Ectodermal cell (in vitro differentiated cells): Measurements from ENCODE around the gene GFPT2.

Experiments
- H3K27ac ChIP-seq: 2 replicates; pipeline ENCODE4 v1.7.0; 2013; ENCODE audit warnings: mild to moderate bottlenecking, low read depth, low read length; ENCODE audit not compliant: insufficient read depth, poor library complexity, severe bottlenecking
- H3K27me3 ChIP-seq: 2 replicates; pipeline ENCODE4 v1.7.0; 2013; ENCODE audit warnings: mild to moderate bottlenecking, low read length; ENCODE audit not compliant: insufficient read depth, control insufficient read depth, poor library complexity, severe bottlenecking
- H3K36me3 ChIP-seq: one replicate; pipeline ENCODE4 v1.7.0; 2013; ENCODE audit warnings: low read length; ENCODE audit not compliant: control insufficient read depth, insufficient read depth
- H3K4me1 ChIP-seq: one replicate; pipeline ENCODE4 v1.7.0; 2013; ENCODE audit warnings: low read length; ENCODE audit not compliant: control insufficient read depth, insufficient read depth
- H3K4me3 ChIP-seq: 2 replicates; pipeline ENCODE4 v1.7.0; 2013; ENCODE audit warnings: low read depth, low read length, control low read depth; ENCODE audit not compliant: insufficient read depth
- H3K9me3 ChIP-seq: 2 replicates; pipeline ENCODE4 v1.7.0; 2013; ENCODE audit warnings: mild to moderate bottlenecking, low read length, moderate library complexity; ENCODE audit not compliant: control insufficient read depth
- WGBS, 2 experiments: methylation state at CpG; one replicate each; pipeline ENCODE4 v1.1.7; 2013; ENCODE audit warnings: missing lambda C conversion rate in 2 of 2; 5-methylcytosine and 5-hydroxymethylcytosine counted together

GFPT2 gene

GRCh38 chr5:180284149-180284548 is 69.0 kb downstream of the GFPT2 start:
- Histone ChIP-seq H3K36me3 (peaks cover 3% of the 10 kb centered on the region), H3K4me1 (no peaks in the 10 kb centered on the region), H3K27me3 (no peaks in the 10 kb centered on the region), H3K9me3 (no peaks in the 10 kb centered on the region), H3K27ac (no peak overlapping the region), H3K4me3 (no peak overlapping the region)
- 82% methylated on average over 10 of the region's 10 CpGs for WGBS, 2 experiments

- Histone ChIP-seq H3K4me3 (no peak overlapping the region), H3K9me3 (no peaks in the 10 kb centered on the region), H3K27ac (no peak overlapping the region), H3K36me3 (peaks cover 5% of the 10 kb centered on the region), H3K4me1 (no peaks in the 10 kb centered on the region), H3K27me3 (no peaks in the 10 kb centered on the region)
- 93 to 96% methylated on average over 10 of the region's 10 CpGs for WGBS, 2 experiments
Observed at GRCh38 chr5:180283026-180283615, 70.0 kb downstream of the GFPT2 start.

GRCh38 chr5:180282281-180282680 is 70.9 kb downstream of the GFPT2 start:
- Histone ChIP-seq H3K4me3 (no peak overlapping the region), H3K36me3 (peaks cover 8% of the 10 kb centered on the region), H3K4me1 (no peaks in the 10 kb centered on the region), H3K27ac (no peak overlapping the region), H3K9me3 (no peaks in the 10 kb centered on the region), H3K27me3 (no peaks in the 10 kb centered on the region)
- 96 to 97% methylated on average over 9 of the region's 9 CpGs for WGBS, 2 experiments

GRCh38 chr5:180281706-180282105 is 71.4 kb downstream of the GFPT2 start:
- Histone ChIP-seq H3K36me3 (peaks cover 12% of the 10 kb centered on the region), H3K4me3 (no peak overlapping the region), H3K4me1 (no peaks in the 10 kb centered on the region), H3K27me3 (no peaks in the 10 kb centered on the region), H3K27ac (no peak overlapping the region), H3K9me3 (no peaks in the 10 kb centered on the region)
- WGBS, 2 experiments = 92 to 95% methylated on average over 10 of the region's 10 CpGs

GRCh38 chr5:180274695-180275094 is 78.4 kb downstream of the GFPT2 start:
- H3K27me3 ChIP-seq = no peaks in the 10 kb centered on the region
- 100% methylated on average over 1 of the region's 1 CpG; no CpG with 5 or more reads in 1 of the 2 experiments for WGBS, 2 experiments
- no peaks in the 10 kb centered on the region for H3K9me3 ChIP-seq
- H3K4me1 ChIP-seq = no peaks in the 10 kb centered on the region
- no peak overlapping the region for H3K27ac ChIP-seq
- no peak overlapping the region for H3K4me3 ChIP-seq
- H3K36me3 ChIP-seq = peaks cover 13% of the 10 kb centered on the region

- Histone ChIP-seq H3K27ac (no peak overlapping the region), H3K4me3 (no peak overlapping the region), H3K27me3 (no peaks in the 10 kb centered on the region), H3K36me3 (peaks cover 28% of the 10 kb centered on the region), H3K4me1 (no peaks in the 10 kb centered on the region), H3K9me3 (no peaks in the 10 kb centered on the region)
- 78 to 79% methylated on average over 7 of the region's 7 CpGs for WGBS, 2 experiments
Observed at GRCh38 chr5:180271221-180271620, 81.9 kb downstream of the GFPT2 start.

GRCh38 chr5:180259260-180259611 is 93.9 kb downstream of the GFPT2 start:
- Histone ChIP-seq H3K27ac (no peak overlapping the region), H3K9me3 (peaks cover 8% of the 10 kb centered on the region), H3K27me3 (no peaks in the 10 kb centered on the region), H3K36me3 (peaks cover 70% of the 10 kb centered on the region), H3K4me1 (no peaks in the 10 kb centered on the region), H3K4me3 (no peak overlapping the region)
- WGBS, 2 experiments = 63 to 64% methylated on average over 3 of the region's 3 CpGs

- Histone ChIP-seq H3K9me3 (peaks cover 2% of the 10 kb centered on the region), H3K4me3 (no peak overlapping the region), H3K4me1 (no peaks in the 10 kb centered on the region), H3K27me3 (no peaks in the 10 kb centered on the region), H3K36me3 (peaks cover 25% of the 10 kb centered on the region), H3K27ac (no peak overlapping the region)
- WGBS, 2 experiments = 91 to 93% methylated on average over 24 of the region's 24 CpGs
Observed at GRCh38 chr5:180253036-180253824, 99.9 kb downstream of the GFPT2 start.

GRCh38 chr5:180251887-180252286 is 101.2 kb downstream of the GFPT2 start:
- Histone ChIP-seq H3K27ac (no peak overlapping the region), H3K4me3 (no peak overlapping the region), H3K36me3 (peaks cover 25% of the 10 kb centered on the region), H3K9me3 (no peaks in the 10 kb centered on the region), H3K4me1 (no peaks in the 10 kb centered on the region), H3K27me3 (no peaks in the 10 kb centered on the region)
- 96 to 97% methylated on average over 7 of the region's 7 CpGs for WGBS, 2 experiments

- Histone ChIP-seq H3K27me3 (no peaks in the 10 kb centered on the region), H3K4me3 (no peak overlapping the region), H3K36me3 (peaks cover 20% of the 10 kb centered on the region), H3K27ac (no peak overlapping the region), H3K4me1 (no peaks in the 10 kb centered on the region), H3K9me3 (no peaks in the 10 kb centered on the region)
- WGBS, 2 experiments = 94 to 96% methylated on average over 9 of the region's 9 CpGs
Observed at GRCh38 chr5:180251141-180251540, 102.0 kb downstream of the GFPT2 start.
